GM19324 (cell line): ENCODE data around the gene HYAL1.
"Not testable (repeated sequence)": the region's sequence is repeated elsewhere in the genome, so short reads cannot be mapped to it uniquely, and the experiment has no call there.

Experiments
- ATAC-seq: cut with Tn5 transposase; IDR thresholded peaks from one replicate; pipeline ENCODE4 v1.9.1; 2021; ENCODE audit warnings: mild to moderate bottlenecking, moderate library complexity; ENCODE audit not compliant: unreplicated experiment, low FRiP score

The HYAL1 gene

DNA sequence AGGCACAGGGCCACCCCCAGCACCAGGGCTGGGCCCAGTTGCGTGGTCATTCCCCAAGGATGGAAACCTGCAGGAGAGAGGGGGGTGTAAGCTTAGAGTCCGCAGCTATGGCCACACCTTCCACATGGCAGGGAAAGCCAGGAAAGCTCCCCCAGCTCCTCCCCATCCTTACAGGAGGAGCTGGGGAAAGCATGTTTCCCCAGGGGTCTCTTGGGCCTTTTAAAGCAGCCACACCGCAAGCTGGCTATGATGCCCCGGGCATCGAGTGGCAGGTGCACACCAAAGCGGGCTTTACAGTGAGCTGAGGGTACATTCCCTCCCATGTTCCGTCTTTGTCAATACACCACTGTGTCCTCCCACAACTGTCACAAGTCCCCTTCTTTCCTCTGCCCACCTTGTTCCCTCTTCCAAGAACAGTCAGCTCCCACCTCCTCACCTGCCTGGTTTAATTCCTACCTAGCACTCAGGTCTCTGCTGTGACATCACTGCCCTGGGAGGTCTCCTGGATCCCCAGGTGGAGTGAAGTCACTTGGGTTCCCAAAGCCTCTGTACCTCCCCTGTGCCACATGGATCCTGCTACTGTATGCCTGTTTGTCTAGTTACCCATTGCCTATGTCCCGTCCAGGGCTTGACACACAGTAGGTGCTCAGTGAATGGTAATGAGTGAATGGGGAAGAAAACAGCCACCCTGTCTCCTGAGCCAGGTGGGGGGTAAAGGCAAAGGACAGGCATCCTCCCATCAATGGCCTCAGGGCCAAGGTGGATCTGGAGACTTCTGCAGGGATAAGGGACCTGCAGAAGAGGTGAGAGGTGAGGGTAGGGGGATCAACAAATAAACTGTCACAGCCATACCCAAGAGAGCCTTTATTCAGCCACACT is 7.6 kb downstream of the HYAL1 start:
- ATAC-seq = no peak

DNA sequence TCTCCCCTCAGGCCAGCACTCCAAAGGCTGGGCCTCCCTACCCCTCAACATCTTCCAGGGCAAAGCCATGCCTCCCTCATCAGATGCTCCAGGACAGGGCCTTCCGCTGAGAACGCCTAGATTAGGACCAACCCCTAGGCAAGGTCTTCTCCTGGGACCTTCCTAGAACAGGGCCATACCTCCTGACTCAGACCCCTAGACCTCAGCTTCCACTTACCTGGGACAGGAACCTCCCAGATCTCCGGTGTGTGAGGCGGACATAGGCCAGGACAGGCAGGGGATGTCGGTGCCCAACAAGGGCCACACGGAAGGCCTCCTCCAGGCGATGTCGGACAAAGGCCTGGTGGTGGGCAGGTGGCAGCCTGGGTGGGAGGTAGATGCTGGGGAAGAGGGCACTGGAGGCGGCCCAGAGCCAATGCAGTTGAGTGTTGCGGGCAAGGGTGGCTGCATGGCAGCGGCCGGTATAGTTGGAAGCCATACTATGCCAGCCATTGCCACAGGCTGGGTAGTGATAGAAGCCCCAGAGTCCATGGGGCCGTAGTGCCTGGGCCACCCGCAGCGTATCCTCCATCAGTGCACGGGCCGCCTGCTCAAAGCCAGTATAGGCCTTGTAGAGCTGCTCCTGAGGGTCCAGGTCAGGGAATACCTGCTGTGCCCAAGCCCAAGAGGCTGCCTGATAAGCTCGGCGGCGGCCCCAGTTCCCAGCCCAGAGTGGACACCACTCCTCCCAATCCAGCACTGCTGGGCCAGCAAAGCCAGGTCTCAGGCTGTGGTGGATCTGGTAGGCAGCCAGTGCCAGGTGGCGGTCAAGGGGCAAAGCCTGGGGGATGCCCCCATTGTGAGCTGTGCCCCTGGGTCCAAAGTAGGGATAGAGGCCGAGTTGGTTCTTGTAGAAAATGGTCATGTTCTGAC is 8.6 kb downstream of the HYAL1 start:
- no peak for ATAC-seq

DNA sequence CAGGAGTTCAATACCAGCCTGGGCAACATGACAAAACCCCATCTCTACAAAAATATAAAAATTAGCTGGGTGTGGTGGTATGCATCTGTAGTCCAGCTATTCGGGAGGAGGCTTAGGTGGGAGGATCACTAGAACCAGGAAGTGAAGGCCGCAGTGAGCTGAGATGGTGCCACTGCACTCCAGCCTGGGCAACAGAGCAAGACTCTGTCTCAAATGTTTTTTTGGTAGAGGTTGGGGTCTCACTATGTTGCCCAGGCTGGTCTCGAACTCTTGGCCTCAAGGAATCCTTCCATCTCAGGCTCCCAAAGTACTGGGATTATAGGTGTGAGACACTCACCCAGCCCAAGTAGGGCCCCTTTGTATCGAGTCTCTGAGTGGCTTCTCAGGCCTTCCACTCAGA is 9.3 kb downstream of the HYAL1 start:
- no peak for ATAC-seq

DNA sequence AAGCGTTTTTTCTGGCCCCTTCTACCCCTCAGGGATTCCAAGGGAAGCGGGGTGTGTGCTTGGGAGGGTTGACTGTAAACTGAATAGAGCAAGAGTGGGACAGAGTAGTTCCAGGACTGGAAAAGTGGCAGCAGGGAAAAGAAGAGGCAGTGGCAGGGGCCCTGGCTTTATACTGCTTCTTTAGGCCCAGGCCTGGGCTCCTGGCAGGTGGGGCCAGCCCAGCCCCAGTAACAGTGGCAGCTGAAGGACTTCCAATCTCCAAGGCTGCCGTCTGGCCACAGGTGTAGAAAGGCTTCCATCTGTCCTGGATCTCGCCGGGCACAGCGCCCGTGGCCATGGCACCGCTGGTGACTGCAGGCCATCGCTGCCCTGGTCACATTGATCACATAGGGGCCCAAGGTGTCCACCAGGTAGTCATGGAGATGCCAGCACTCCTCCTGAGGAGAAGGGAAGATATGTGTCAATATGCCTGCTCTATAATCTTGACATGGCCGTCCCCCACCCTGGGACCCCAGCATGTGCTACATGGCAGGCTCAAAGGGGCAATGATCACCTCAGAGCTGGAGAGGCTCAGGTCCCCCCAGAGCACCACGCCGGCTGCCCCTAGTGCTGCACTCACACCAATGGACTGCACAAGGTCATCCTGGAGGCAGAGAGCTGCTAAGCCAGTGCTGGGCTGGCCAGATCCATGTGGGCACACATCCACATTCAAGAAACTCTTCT is 10.1 kb downstream of the HYAL1 start:
- no peak for ATAC-seq

DNA sequence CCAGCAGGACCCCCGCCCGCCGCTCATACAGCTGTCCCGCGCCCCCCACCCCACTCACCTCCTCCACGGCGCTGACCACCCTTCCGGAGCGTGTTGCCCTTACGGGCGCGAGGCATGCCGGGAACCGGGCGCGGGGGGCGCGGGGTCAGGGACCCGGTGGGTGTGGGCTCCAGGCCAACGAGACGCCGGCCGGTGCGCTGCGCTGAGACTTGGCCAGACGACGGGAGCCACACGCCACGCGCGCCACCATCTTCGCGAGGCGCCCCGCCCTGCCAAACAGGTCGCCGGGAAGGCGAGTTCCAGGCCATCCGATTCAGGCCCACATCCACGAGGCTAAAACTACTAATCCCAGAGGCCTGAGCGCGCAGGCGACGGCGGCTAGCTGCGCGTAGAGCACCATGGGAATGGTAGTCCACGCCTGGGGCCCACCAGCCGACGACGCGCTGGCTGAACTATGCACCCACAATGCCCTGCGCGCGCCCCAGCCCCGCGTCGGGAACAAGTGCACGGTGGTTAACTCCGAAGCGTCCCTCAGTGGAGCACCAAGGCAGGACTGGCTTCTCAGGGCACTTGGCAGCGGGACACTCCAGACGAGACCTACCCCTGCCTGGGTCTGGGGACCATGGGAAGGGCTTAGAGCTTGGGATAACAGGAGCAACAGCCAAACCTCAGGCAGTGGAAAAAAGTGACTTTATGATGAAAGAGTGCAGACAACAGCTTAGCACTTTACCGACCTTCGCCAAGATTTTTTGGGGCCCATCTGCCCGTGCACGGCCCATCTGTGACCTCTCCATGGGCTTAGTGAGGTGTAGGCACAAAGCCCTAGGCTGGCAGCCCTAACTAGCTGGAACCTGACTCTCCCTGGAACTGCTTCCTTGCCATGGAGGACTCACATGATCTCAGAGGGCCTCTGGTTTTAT is 11.0 kb downstream of the HYAL1 start, which contains the start of gene IFRD2:
Gene IFRD2, minus strand, starts transcription at position 271 of the 920 bp plus-strand sequence. Its CDS starts 155 bp downstream, at position 116.
- ATAC-seq = peak; percentile 89

DNA sequence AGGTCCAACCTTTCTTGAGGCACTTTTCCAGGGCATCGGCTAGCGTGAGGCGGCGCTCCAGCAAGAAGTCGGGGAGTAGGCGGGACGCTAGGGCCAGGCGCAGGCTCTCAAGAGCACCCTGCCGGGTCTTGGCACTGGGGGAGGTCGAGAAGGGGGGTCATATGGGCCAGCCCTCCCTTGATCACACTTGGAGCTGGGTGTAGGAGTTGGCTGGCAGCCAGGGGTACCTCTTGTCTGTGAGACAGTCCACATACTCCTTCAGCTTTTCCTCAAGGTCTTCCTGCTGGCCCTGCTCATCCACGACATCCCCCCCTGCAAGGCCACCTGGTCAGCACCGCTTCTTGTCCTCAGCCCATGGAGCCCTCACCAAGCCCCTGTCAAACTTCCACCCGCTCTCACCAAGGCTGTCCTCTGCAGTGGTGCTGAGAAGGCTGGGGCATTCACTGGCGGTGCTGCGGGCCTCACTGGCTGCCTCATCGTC is 13.2 kb downstream of the HYAL1 start:
- ATAC-seq = no peak

DNA sequence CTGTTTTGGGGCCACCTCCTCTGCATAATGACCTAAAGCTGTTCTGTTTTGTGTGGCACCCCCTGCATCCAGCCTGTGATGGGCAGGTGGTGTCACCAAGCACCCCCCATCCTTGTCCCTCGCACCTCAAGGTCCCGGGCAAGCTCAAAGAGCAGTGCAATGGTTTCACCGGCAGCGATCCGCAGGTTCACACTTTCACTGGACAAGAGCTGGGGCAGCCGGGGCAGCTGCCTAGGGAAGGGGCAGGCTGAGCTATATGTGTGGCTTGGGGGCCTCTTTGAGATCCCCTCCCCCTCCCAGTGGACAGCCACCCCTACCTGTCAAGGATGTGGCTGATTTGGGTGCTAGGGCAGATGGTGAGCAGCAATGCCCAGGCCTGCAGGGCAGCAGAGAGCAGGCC is 14.2 kb downstream of the HYAL1 start:
- no peak for ATAC-seq

DNA sequence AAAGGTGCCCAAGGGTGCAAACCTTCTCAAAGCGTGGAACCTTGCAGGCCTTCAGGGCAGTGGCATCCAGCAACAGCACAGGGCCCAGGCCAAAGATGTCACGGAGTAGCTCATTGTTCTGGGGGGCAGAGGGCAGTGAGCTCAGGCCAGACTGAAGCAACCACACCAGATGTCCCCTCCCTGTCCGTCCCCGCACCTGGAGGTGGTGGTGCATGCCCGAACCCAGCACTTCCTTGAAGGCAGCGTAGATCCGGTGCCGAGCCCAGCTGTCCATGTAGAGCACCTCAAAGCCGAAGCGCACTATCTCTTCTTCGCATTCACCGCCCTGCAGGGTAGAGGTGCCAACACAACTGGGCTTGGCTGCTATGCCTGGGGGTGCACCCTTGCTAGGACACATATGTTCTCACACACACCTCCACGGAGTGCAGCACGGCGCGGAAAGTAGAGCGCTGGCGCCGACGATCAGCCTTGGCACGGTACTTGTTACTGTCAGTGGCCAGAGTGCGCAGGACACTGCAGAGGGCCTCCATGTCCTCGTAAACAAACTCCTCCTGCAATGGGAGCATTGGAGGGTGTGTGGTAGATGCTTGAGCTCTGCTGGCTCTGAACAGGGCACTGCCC is 14.9 kb downstream of the HYAL1 start:
- ATAC-seq = no peak

DNA sequence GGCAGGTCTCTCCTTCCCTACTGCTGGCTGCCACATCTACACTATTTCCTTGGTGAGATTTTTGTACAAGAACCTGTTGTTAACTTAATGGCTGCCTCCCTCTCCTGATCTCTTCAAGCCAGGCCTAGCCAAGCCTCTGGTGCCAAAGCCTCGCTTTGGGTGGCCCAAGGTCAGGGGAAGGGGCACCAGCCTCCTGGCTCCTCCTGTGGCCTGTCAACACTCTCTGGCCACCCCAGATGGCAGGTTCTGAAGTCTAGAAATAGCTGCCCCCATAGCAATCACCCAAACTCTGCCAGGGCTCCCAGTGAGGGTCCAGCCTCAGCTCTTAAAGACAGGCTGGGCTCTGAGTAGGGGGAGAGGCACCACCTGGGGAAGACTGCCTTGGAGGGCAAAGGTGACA is 16.1 kb downstream of the HYAL1 start:
- no peak for ATAC-seq

DNA sequence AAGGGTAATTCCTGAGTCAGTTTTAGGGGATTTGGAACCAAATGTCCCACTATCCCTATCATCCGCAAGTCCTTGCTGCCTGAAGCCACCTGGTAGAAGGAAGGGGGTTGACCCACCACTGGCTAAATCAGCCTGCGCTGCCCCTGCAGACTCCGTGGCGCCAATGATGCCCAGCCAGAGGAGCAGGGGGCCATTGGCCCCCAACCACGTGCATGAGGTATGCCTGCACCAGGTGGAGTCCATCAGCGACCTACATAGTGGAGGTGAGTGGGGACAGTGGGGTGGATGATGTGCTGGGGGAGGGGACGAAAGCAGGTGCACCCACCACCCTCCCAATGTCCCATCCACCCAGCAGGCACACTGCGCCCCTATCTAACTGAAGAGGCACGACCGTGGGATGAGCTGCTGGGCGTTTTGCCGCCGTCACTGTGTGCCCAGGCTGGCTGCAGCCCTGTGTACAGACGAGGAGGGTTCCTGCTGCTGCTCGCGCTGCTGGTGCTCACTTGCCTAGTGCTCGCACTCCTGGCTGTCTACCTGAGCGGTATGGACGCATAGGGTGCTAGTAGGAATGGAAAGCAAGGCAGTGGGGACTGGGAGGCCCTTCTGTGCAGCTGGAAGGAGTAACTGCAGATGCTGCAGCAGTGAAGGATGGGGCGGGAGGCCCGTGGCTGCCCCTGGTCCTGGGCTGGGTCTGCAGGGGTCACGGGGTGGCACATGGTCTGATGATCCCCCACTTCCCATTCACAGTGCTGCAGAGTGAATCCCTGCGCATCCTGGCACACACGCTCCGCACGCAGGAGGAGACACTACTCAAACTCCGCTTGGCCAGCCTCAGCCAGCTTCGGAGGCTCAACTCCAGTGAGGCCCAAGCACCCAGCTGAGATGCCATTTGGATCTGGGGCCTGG is 16.8 kb downstream of the HYAL1 start:
- ATAC-seq = no peak

DNA sequence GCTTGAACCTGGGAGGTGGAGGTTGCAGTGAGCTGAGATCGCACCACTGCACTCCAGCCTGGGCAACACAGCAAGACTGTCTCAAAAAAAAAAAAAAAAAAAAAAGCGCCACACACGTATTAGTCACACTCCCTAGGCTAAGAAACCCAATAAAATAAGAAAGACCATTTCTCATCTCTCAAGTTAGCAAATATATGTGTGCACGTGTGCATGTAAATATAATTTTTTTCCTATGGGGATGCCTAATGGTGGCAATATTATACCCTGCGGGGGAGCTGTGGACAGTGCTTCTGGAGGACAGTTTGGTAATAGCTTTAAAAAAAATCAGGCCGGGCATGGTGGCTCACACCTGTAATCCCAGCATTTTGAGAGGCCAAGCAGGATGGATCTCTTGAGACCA is 19.3 kb downstream of the HYAL1 start:
- not testable (repeated sequence) for ATAC-seq

DNA sequence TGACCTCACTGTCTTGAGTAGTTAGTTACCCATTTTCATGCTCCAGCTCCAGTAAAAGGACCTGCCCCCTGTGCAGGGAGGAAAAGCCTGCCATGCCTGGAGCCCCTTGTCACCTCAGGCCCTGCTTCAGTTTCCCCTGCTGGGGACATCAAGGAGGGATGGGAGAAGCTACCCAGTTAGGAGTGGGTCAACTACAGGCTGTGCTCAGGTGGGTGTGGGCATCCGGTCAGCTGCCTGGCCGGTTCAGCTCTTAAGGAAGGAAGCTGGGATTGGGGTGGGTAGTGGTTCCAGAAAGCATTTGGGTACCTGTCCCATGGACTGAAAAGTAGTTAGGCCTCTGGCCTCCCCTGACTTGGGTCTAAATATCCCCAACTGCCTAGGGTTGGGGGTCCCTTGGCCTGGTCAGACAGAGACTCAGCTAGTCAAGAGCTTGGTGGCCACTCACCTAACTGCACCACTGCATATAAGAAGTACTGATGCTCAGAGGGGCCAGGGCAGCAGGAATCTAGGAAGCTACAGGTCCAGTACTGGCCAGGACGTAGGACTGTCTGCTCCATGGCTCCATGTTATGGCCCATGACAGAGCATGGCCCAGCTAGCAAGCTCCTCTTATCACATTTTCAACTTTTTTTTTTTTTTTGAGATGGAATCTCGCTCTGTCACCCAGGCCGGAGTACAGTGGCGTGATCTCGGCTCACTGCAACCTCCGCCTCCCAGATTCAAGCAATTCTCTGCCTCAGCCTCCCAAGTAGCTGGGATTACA is 23.9 kb downstream of the HYAL1 start:
- no peak for ATAC-seq

DNA sequence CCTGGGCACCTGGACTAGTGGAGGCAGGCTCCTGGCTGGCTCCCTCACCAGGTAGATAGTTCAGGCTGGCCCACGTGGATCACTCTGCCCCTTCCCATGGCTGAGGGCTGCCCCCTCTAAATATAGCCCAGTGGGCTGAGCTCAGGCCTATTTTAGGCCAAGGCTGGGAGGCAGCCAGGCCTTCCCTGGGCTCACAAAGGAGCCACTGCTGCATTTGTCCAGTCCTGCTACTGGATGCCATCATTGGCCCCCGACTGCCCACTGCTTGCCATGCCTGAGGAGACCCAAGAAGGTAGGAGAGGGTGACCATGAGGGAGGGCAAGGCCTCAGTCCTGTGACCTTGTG is 24.5 kb downstream of the HYAL1 start, which contains the start of gene LSMEM2:
Gene LSMEM2, plus strand, starts transcription at position 208 of the 345 bp plus-strand sequence. Its CDS starts 27 bp downstream, at position 235.
- ATAC-seq = no peak

DNA sequence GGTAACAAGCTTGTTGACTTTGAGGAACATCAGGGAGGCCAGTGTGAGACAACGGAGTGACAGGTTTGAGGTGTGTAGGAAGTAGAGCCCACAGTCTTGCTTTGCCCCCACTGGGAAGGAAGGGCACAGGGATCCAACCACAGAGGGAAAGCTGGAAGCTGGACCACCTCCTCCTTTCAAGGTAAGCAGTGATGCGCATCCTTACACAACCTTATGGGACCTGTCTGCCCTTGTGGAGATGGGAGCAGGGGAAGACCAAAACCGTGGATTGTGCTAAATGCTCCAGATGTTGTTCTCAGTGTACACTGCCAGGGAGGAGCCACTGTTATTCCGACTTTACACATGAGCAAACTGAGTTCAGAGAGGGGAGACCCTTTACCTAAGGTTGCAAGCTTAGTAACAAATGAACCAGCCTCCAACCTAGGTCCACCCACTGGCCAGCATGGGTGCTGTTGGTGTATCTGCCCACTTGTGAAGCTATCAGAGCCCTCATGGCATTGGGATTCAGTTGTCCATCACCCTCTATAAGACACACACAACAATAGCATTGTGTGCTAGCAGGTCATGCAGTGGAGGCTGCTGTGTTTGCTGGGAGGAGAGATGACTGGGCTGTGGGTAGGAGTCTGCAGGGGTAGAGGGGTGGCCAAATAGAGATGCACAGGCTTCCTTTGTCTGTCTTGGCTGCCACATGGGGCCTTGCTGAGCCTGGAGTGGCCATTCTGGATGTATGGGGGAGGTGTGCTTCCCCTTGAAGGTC is 25.1 kb downstream of the HYAL1 start:
- ATAC-seq = no peak

DNA sequence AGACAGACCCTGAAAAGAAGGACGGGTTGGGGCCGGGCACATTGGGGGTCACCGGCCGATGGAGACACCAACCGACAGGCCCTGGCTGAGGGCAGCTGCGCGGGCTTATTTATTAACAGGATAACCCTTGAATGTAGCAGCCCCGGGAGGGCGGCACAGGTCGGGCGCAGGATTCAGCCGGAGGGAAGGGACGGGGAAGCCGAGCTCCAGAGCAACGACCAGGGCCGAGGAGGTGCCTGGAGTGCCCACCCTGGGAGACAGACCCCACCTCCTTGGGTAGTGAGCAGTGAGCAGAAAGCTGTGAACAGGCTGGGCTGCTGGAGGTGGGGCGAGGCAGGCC is 26.6 kb downstream of the HYAL1 start:
- ATAC-seq = no peak

DNA sequence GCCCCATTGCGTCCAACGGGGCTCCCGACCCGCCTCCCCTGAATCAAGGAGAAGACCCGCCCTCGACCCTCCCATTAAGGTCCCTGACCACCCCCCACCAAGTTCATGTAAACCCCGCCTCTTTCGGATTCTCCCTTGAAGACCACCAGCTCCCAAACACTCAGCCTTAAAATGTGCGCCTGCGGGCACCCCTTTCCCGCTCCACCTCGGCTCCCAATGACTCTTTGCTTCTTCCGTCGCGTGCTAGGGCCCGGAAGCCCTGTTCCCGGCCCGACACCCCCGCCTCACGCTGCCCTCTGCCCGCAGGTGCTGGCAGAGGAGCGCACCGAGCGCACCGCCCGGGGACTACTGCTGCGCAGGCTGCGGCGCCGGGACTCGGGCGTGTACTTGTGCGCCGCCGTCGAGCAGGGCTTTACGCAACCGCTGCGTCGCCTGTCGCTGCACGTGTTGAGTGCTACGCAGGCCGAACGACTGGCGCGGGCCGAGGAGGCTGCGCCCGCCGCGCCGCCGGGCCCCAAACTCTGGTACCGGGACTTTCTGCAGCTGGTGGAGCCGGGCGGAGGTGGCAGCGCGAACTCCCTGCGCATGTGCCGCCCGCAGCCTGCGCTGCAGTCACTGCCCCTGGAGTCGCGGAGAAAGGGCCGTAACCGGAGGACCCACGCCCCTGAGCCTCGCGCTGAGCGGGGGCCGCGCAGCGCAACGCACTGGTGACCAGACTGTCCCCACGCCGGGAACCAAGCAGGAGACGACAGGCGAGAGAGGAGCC is 27.2 kb downstream of the HYAL1 start:
- ATAC-seq = no peak
